Measurements from ENCODE around the gene PHLDA1.

DNA sequence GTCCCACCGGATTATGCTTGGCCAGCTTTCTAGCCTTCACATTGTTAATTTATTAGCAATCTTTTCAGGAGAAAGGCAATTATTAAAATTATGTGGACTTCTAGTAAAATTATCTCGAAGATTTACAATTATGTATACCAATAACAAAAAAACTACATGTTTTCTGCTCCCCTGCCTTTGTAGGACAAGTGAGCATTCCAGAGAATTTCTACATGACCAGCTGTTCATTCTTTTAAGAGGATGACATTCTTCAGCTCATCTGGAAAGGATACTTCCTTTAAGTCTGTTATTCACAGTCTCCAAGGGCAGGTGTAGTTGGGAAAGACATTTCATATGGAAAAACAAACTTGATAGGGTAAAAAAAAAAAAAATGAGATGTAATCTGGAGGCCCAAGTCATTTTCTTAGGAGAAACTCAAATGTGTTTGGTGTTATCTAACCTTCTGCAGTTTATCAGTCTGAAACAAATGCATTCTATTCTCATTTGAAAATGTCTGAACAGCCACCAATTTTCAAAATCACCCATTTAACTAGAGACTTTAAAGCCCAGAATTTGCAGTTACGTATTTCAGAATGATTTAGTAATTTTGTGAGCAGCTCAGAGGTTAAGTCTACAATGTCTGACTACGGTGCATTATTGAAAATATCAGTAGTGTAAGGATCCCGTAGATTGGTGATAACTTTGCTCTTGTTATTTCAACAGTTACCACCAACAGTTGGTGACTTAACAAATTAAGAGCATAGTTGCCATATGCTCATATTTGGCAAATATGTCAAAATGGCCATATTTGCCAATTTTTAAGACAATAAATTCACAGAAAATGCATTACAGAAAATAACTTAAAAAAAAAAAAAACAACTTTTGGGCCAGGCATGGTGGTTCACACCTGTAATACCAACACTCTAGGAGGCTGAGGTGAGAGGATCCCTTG is 1.8 kb upstream of the PHLDA1 start:
- TF ChIP-seq, protein P1, sequence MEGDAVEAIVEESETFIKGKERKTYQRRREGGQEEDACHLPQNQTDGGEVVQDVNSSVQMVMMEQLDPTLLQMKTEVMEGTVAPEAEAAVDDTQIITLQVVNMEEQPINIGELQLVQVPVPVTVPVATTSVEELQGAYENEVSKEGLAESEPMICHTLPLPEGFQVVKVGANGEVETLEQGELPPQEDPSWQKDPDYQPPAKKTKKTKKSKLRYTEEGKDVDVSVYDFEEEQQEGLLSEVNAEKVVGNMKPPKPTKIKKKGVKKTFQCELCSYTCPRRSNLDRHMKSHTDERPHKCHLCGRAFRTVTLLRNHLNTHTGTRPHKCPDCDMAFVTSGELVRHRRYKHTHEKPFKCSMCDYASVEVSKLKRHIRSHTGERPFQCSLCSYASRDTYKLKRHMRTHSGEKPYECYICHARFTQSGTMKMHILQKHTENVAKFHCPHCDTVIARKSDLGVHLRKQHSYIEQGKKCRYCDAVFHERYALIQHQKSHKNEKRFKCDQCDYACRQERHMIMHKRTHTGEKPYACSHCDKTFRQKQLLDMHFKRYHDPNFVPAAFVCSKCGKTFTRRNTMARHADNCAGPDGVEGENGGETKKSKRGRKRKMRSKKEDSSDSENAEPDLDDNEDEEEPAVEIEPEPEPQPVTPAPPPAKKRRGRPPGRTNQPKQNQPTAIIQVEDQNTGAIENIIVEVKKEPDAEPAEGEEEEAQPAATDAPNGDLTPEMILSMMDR (IDR thresholded peaks at IDR 0.05 in 4 of 5, conservative IDR thresholded peaks at IDR 0.05 in 1 of 5) = no peak
- no peak for TF ChIP-seq POLR2A (IDR thresholded peaks at IDR 0.05)
